Measurements from ENCODE around the gene IMP4.

- TF ChIP-seq EZH2 (optimal IDR thresholded peaks at IDR 0.05; ENCODE audit: low read depth, low read length) (no peak), CTCF (IDR thresholded peaks at IDR 0.05; ENCODE audit: low read length) (no peak)
Measured at GRCh38 chr2:130381145-130381544, 38.4 kb downstream of the IMP4 start.
